Measurements from ENCODE around the gene KCNK17. TPM values are rescaled to one million over a fixed set of nuclear protein-coding genes. Genes with fewer than 3 reads are reported as not detected.

Gene KCNK17
- total RNA-seq, 1 experiment from 2014 or later = not detected

DNA sequence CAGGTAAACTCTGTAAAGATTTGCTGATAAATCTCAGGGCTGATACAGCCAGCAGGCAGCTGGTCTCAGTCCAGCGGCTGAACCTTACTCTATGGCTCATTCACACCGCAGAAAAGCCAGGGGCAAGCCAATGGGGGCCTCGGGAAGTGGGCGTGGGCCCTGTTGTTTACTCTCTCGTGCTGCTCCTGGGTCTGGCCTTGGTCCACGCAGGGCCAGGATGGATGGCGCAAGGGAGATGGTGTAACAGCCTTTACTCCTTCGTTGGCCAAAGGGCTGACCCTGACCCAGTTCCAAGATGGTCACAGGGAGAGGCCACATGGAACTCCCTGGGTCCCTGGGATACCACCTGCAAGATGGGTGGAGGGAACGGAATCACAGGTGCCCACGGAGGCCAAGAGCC is 16.2 kb downstream of the KCNK17 start:
- no peak overlapping the region for H2AFZ ChIP-seq (ENCODE audit: low read depth, low read length, poor library complexity, severe bottlenecking)
- H3K27ac ChIP-seq (ENCODE audit: low read depth, low read length) = no peak overlapping the region
- BruUV-seq (replicated peaks) = no TSS peak
- POLR2A ChIA-PET = interaction anchor here (1.5 kb wide), 1 partner anchor 69 kb away, joined by 3 read pairs; no protein-coding TSS in a partner anchor
- CTCF ChIA-PET = no interaction called here
- TF ChIP-seq RAD21 (IDR thresholded peaks at IDR 0.05; ENCODE audit: low read depth) (no peak), SIN3A (IDR thresholded peaks at IDR 0.05; ENCODE audit: low read depth) (no peak), CBX3 (IDR thresholded peaks at IDR 0.05; ENCODE audit: low read depth) (no peak), ELF1 (IDR thresholded peaks at IDR 0.05; ENCODE audit: borderline replicate concordance, low read depth) (no peak), CEBPB (IDR thresholded peaks at IDR 0.05; ENCODE audit: low read depth) (no peak), ZFX (IDR thresholded peaks at IDR 0.05) (no peak), EGR1 (IDR thresholded peaks at IDR 0.05; ENCODE audit: low read depth) (no peak), FOSL1 (IDR thresholded peaks at IDR 0.05; ENCODE audit: low read depth) (no peak), SRF (IDR thresholded peaks at IDR 0.05; ENCODE audit: low read depth) (no peak), SP1 (IDR thresholded peaks at IDR 0.05; ENCODE audit: low read depth) (no peak), TCF7L2 (IDR thresholded peaks at IDR 0.05; ENCODE audit: borderline replicate concordance, extremely low read depth, insufficient read depth, insufficient read length) (no peak)
- TF ChIP-seq, protein P1, sequence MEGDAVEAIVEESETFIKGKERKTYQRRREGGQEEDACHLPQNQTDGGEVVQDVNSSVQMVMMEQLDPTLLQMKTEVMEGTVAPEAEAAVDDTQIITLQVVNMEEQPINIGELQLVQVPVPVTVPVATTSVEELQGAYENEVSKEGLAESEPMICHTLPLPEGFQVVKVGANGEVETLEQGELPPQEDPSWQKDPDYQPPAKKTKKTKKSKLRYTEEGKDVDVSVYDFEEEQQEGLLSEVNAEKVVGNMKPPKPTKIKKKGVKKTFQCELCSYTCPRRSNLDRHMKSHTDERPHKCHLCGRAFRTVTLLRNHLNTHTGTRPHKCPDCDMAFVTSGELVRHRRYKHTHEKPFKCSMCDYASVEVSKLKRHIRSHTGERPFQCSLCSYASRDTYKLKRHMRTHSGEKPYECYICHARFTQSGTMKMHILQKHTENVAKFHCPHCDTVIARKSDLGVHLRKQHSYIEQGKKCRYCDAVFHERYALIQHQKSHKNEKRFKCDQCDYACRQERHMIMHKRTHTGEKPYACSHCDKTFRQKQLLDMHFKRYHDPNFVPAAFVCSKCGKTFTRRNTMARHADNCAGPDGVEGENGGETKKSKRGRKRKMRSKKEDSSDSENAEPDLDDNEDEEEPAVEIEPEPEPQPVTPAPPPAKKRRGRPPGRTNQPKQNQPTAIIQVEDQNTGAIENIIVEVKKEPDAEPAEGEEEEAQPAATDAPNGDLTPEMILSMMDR (IDR thresholded peaks at IDR 0.05 in 2 of 3, conservative IDR thresholded peaks at IDR 0.05 in 1 of 3; ENCODE audit: borderline replicate concordance in 1 of 3, insufficient read depth in 1 of 3, low read depth in 2 of 3, low read length in 2 of 3) = no peak
- TF ChIP-seq, protein P2, sequence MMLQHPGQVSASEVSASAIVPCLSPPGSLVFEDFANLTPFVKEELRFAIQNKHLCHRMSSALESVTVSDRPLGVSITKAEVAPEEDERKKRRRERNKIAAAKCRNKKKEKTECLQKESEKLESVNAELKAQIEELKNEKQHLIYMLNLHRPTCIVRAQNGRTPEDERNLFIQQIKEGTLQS (IDR thresholded peaks at IDR 0.05) = no peak
- TF ChIP-seq, protein P3, sequence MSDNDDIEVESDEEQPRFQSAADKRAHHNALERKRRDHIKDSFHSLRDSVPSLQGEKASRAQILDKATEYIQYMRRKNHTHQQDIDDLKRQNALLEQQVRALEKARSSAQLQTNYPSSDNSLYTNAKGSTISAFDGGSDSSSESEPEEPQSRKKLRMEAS (IDR thresholded peaks at IDR 0.05) = no peak
- TF ChIP-seq, protein P4, sequence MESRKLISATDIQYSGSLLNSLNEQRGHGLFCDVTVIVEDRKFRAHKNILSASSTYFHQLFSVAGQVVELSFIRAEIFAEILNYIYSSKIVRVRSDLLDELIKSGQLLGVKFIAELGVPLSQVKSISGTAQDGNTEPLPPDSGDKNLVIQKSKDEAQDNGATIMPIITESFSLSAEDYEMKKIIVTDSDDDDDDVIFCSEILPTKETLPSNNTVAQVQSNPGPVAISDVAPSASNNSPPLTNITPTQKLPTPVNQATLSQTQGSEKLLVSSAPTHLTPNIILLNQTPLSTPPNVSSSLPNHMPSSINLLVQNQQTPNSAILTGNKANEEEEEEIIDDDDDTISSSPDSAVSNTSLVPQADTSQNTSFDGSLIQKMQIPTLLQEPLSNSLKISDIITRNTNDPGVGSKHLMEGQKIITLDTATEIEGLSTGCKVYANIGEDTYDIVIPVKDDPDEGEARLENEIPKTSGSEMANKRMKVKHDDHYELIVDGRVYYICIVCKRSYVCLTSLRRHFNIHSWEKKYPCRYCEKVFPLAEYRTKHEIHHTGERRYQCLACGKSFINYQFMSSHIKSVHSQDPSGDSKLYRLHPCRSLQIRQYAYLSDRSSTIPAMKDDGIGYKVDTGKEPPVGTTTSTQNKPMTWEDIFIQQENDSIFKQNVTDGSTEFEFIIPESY (IDR thresholded peaks at IDR 0.05; ENCODE audit: extremely low read depth, insufficient replicate concordance, low read length) = no peak
- H3K4me1 ChIP-seq (ENCODE audit: control insufficient read depth in 1 of 2, insufficient read depth in 2 of 2, low read length in 2 of 2) = peaks cover 0 to 11% of the 10 kb centered on the region in 2 experiments; a peak in 2 of 4 replicates
- H3K36me3 ChIP-seq (ENCODE audit: control insufficient read depth in 1 of 2, insufficient read depth in 2 of 2, low read length in 2 of 2) = no peaks in the 10 kb centered on the region
- H4K20me1 ChIP-seq (ENCODE audit: insufficient read depth) = no peaks in the 10 kb centered on the region
- intact Hi-C loops (cut with micrococcal nuclease) = no loop called here
- RAD21 ChIA-PET (ENCODE audit: low non-redundant PET in 1 of 2, low total read pairs in 2 of 2, uncharacterized antibody in 2 of 2, unreplicated experiment in 2 of 2) = no interaction called here
- no peak overlapping the region for H3K9ac ChIP-seq (ENCODE audit: low read length)
- no peaks in the 10 kb centered on the region for H3K9me3 ChIP-seq (ENCODE audit: control insufficient read depth in 1 of 2, insufficient read depth in 1 of 2, low read depth in 1 of 2, low read length in 2 of 2)
- 0 out of 2 replicates have a peak, but pooled peaks cover 4% of the 10 kb centered on the region for H3K27me3 ChIP-seq (ENCODE audit: insufficient read depth, low read length)
- no peaks in the 10 kb centered on the region for H3K79me2 ChIP-seq (ENCODE audit: insufficient read depth, low read length)
- no peak overlapping the region for H3K4me2 ChIP-seq (ENCODE audit: low read length)
- H3K4me3 ChIP-seq (replicated peaks in 1 of 2; ENCODE audit: low read depth in 1 of 2, low read length in 2 of 2) = no peak overlapping the region
- no peaks in the 10 kb centered on the region for H3K9me2 ChIP-seq (ENCODE audit: insufficient read depth)
- DNase-seq (ENCODE audit: low read depth, low spot score) = no peak
- no peak for ATAC-seq
